ENCODE measurements around the gene IL10. TPM values are rescaled to one million over a fixed set of nuclear protein-coding genes. Genes with fewer than 3 reads are reported as not detected.

The IL10 gene
- total RNA-seq, 4 donors from 2014 or later = 0.49 to 1.6 (median 1.0) TPM; not detected in 1

DNA sequence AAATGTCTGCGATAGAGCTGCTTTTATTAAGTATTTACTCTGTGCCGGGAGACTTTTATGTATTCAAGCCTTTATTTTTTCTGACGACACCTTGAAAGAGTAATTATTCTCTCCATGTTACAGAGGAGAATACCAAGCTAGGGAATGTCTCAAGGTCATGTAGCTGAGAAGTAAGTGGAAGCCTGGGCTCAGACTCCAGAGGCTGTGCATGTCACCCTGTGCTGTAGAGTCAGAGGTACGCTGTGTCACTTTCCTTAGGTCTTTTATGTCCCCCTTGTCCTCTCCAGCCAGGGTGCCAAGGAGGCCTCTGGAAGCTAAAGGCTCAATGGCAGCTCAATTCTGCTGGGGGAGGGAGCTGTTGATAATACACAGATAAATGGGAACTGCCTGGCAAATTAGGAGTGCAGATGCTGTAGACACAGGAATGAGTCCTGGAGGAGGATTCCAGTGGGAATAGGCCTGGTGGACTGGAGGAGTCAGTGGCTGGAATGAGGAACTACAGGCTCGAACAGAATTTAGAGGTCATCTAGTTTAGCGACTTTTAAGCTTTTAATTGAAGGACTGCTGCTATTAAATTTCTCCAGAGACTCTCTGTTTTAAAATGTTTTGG is 11.0 kb downstream of the IL10 start:
- H3K27me3 ChIP-seq = peaks cover 4% of the 10 kb centered on the region
- H3K36me3 ChIP-seq = no peaks in the 10 kb centered on the region
- no peak for DNase-seq (ENCODE audit: low spot score in 2 of 2)
- H3K4me1 ChIP-seq = no peaks in the 10 kb centered on the region
- H3K27ac ChIP-seq = no peak overlapping the region
- no peak for TF ChIP-seq POLR2A (IDR thresholded peaks at IDR 0.05)
- TF ChIP-seq EP300 (IDR thresholded peaks at IDR 0.05) = no peak
- TF ChIP-seq, protein P1, sequence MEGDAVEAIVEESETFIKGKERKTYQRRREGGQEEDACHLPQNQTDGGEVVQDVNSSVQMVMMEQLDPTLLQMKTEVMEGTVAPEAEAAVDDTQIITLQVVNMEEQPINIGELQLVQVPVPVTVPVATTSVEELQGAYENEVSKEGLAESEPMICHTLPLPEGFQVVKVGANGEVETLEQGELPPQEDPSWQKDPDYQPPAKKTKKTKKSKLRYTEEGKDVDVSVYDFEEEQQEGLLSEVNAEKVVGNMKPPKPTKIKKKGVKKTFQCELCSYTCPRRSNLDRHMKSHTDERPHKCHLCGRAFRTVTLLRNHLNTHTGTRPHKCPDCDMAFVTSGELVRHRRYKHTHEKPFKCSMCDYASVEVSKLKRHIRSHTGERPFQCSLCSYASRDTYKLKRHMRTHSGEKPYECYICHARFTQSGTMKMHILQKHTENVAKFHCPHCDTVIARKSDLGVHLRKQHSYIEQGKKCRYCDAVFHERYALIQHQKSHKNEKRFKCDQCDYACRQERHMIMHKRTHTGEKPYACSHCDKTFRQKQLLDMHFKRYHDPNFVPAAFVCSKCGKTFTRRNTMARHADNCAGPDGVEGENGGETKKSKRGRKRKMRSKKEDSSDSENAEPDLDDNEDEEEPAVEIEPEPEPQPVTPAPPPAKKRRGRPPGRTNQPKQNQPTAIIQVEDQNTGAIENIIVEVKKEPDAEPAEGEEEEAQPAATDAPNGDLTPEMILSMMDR (IDR thresholded peaks at IDR 0.05) = no peak
- no peak for TF ChIP-seq POLR2AphosphoS5 (IDR thresholded peaks at IDR 0.05)
- no peak overlapping the region for H3K4me3 ChIP-seq
- WGBS = 85% methylated on average over 6 of the region's 6 CpGs
- no peaks in the 10 kb centered on the region for H3K9me3 ChIP-seq

DNA sequence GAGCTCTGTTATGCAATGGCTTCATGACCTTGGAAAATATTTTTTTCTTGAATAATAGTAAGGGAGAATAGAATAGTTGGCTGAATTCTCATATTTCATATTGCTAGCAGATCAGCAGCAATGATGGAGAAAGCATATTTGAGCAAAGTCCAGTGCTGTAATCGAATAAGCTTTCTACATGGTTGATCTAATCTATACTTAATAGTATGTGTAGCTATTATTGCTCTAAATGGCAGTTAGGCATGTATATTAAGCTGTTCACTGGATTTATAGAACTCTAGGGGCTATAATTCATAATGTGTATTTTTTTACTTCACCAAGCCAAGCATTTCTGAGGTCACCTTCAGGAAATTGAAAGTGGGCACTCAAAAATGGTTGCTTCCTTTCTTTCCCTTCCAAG is 11.7 kb downstream of the IL10 start:
- Histone ChIP-seq H3K9me3 (no peaks in the 10 kb centered on the region), H3K4me1 (no peaks in the 10 kb centered on the region), H3K27ac (no peak overlapping the region), H3K27me3 (peaks cover 4% of the 10 kb centered on the region), H3K4me3 (no peak overlapping the region), H3K36me3 (no peaks in the 10 kb centered on the region)
- no peak for DNase-seq (ENCODE audit: low spot score in 2 of 2)
- TF ChIP-seq EP300 (IDR thresholded peaks at IDR 0.05) = no peak
- TF ChIP-seq, protein P1 (IDR thresholded peaks at IDR 0.05) = no peak
- no peak for TF ChIP-seq POLR2AphosphoS5 (IDR thresholded peaks at IDR 0.05)
- TF ChIP-seq POLR2A (IDR thresholded peaks at IDR 0.05) = no peak
- 61% methylated on average over 1 of the region's 1 CpG for WGBS

DNA sequence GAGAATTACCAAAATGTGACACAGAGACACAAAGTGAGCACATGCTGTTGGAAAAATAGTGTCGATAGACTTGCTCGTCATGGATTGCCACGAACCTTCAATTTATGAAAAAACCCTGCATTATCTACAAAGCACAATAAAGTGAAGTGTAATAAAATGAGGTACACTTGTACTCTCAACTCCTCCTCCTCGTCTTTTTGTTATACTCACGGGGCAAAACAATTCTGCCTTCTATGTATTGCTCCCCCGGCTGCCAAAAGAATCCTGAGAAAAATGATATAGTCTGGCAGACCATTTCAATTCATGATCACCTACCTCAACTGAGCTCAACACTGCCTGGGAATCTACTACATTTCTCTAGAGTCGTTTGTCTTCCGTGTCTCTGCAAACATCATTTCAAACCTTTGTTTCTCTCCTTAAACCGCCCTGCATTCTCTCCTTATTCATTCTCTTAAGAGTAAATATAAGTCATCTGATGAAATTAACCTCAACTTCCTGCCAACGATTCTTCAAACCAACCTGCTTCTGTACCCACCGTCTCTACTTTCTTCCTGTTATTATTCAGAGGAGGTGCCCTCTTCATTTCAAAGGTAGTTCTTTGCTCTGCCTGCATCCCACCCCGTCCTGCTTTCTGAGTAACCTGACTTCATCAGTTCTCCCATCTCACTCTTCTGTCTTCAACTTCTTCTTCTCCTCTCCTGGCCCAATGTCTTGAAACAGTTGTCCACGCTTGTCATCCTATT is 14.6 kb downstream of the IL10 start:
- DNase-seq (ENCODE audit: low spot score in 2 of 2) = no peak
- no peak overlapping the region for H3K27ac ChIP-seq
- 81% methylated on average over 13 of the region's 13 CpGs for WGBS

DNA sequence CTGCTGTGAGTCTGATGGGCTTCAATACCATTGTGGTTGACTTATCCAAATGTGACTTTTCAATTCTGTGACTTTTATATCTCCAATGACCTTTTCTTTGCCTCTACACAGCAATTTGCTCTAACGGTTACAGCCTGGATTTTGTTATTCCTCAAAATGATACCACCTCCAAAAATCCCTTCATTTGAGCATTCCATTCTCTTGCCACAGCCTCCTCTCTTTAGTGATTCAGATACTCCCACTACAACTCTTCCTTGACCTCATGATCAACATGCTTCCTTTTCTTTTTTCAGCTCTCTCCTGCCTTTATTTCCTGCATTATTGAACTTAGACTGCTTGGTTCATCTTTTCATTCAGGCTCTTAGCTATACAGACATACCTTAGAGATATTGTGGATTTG is 18.3 kb downstream of the IL10 start:
- Histone ChIP-seq H3K9me3 (no peaks in the 10 kb centered on the region), H3K4me1 (no peaks in the 10 kb centered on the region), H3K4me3 (no peak overlapping the region), H3K27me3 (peaks cover 11% of the 10 kb centered on the region), H3K36me3 (no peaks in the 10 kb centered on the region), H3K27ac (no peak overlapping the region)
- 76% methylated on average over 1 of the region's 1 CpG for WGBS
- TF ChIP-seq, protein P1 (IDR thresholded peaks at IDR 0.05) = no peak
- TF ChIP-seq EP300 (IDR thresholded peaks at IDR 0.05) (no peak), POLR2A (IDR thresholded peaks at IDR 0.05) (no peak), POLR2AphosphoS5 (IDR thresholded peaks at IDR 0.05) (no peak)
- DNase-seq (ENCODE audit: low spot score in 2 of 2) = no peak

More for the DNA sequence above, 14.6 kb downstream of the IL10 start:
- no peaks in the 10 kb centered on the region for H3K9me3 ChIP-seq
- TF ChIP-seq POLR2AphosphoS5 (IDR thresholded peaks at IDR 0.05) = no peak
- TF ChIP-seq EP300 (IDR thresholded peaks at IDR 0.05) = no peak
- no peak for TF ChIP-seq POLR2A (IDR thresholded peaks at IDR 0.05)
- TF ChIP-seq, protein P1 (IDR thresholded peaks at IDR 0.05) = no peak
- H3K36me3 ChIP-seq = no peaks in the 10 kb centered on the region
- H3K4me3 ChIP-seq = no peak overlapping the region
- H3K4me1 ChIP-seq = no peaks in the 10 kb centered on the region
- H3K27me3 ChIP-seq = peaks cover 1% of the 10 kb centered on the region

DNA sequence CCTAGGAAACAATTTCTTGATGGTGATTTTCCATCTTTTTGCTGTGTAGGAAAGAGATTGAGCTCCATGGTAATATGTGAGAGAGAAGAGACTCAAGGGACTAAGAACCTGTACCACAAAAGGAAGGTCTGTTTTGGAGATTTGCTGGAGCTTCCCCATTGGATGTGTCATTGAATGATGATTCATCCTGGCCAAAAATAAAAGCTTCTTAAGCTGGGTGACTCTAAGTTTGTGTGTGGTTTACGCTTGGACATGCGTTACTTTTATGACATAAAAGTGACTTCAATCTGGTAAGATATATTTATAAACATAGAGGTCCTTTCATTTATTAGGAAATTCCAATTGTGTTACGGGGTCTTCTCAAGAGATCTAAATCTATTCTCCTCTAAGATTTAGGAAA is 19.2 kb downstream of the IL10 start:
- H3K36me3 ChIP-seq = no peaks in the 10 kb centered on the region
- no peak for DNase-seq (ENCODE audit: low spot score in 2 of 2)

More for the DNA sequence above, 19.2 kb downstream of the IL10 start:
- WGBS = 89% methylated on average over 3 of the region's 3 CpGs
- TF ChIP-seq EP300 (IDR thresholded peaks at IDR 0.05) = no peak
- no peak for TF ChIP-seq POLR2AphosphoS5 (IDR thresholded peaks at IDR 0.05)
- TF ChIP-seq POLR2A (IDR thresholded peaks at IDR 0.05) = no peak
- TF ChIP-seq, protein P1 (IDR thresholded peaks at IDR 0.05) = no peak
- no peaks in the 10 kb centered on the region for H3K4me1 ChIP-seq
- H3K27me3 ChIP-seq = peaks cover 11% of the 10 kb centered on the region
- no peak overlapping the region for H3K4me3 ChIP-seq
- H3K9me3 ChIP-seq = no peaks in the 10 kb centered on the region
- no peak overlapping the region for H3K27ac ChIP-seq

All from suprapubic skin (tissue), 4 donors.